ENCODE measurements around the gene C9orf85. TPM values are rescaled to one million over a fixed set of nuclear protein-coding genes. Genes with fewer than 3 reads are reported as not detected.

C9orf85 gene
- polyA plus RNA-seq, 1 donor from 2014 or later: 20.3 TPM

DNA sequence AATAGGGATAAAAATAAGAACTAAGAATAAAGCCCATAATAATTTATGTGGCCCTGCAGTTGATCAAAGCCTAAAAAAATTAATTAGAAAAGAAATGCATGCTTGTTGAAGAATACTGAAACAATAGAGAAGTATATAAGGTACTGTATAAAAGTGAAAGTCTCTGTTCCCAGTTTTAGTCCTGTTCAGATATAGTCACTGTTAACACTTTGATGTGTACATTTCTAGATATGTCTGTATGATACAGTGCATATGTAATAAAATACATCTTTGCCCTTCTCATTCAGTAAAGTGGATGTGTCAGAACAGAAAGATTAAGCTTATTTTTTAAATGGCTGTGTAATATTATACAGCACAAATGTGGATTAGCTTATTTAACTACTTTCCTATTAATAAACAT is 4.1 kb downstream of the C9orf85 start:
- Histone ChIP-seq H3K79me2 (replicated peaks; ENCODE audit: insufficient read depth, low read length) (peaks cover 51% of the 10 kb centered on the region), H3F3A (ENCODE audit: insufficient read depth, low read length, poor library complexity, severe bottlenecking) (no peaks in the 10 kb centered on the region), H3K27me3 (ENCODE audit: insufficient read depth, low read depth, low read length) (no peaks in the 10 kb centered on the region)

DNA sequence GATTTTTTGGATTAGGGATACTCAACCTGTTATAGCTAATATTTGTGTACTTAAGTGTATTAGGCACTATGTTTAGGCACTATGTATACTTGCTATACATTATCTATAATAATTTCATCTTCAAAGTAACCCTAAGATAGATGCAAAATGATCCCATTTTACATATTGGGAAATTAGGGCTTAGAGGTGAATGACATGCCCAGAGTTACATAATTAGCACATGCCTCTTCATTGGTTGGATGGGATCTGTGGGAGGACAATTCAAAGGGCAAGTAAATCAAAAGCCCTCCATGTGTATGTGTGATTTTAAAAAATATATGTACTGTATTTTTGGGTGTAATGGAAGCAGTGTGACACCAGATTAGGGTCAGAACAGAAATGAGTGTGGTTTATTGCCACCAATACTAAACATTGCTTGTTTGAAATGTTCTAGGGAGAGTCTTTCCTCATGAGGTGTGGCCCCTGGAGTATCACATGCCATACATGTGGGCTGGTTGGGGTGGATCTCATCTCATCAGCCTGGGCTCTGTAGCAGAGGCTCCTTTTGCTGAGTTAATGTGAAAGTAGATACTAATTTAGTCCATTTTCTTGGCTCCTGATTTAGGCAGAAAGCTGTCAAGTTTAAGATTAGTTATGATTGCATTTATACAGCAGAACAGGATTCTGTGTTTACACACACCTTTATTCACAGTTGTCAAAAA is 5.5 kb downstream of the C9orf85 start:
- Histone ChIP-seq H3K9me2 (ENCODE audit: insufficient read depth, low read length) (no peaks in the 10 kb centered on the region), H3K36me3 (ENCODE audit: insufficient read depth, low read length) (no peaks in the 10 kb centered on the region), H3K27ac (ENCODE audit: low read length) (no peak overlapping the region), H3K4me3 (ENCODE audit: low read length) (no peak overlapping the region), H3K9me3 (ENCODE audit: low read length) (no peaks in the 10 kb centered on the region), H3K79me2 (replicated peaks; ENCODE audit: insufficient read depth, low read length) (peaks cover 51% of the 10 kb centered on the region), H3K4me2 (ENCODE audit: low read length) (no peak overlapping the region), H3F3A (ENCODE audit: insufficient read depth, low read length, poor library complexity, severe bottlenecking) (no peaks in the 10 kb centered on the region), H3K27me3 (ENCODE audit: insufficient read depth, low read depth, low read length) (no peaks in the 10 kb centered on the region), H2AFZ (ENCODE audit: low read depth, low read length) (no peak overlapping the region), H4K20me1 (ENCODE audit: insufficient read depth) (no peaks in the 10 kb centered on the region), H3K9ac (ENCODE audit: low read length) (no peak overlapping the region)
- TF ChIP-seq, protein P1, sequence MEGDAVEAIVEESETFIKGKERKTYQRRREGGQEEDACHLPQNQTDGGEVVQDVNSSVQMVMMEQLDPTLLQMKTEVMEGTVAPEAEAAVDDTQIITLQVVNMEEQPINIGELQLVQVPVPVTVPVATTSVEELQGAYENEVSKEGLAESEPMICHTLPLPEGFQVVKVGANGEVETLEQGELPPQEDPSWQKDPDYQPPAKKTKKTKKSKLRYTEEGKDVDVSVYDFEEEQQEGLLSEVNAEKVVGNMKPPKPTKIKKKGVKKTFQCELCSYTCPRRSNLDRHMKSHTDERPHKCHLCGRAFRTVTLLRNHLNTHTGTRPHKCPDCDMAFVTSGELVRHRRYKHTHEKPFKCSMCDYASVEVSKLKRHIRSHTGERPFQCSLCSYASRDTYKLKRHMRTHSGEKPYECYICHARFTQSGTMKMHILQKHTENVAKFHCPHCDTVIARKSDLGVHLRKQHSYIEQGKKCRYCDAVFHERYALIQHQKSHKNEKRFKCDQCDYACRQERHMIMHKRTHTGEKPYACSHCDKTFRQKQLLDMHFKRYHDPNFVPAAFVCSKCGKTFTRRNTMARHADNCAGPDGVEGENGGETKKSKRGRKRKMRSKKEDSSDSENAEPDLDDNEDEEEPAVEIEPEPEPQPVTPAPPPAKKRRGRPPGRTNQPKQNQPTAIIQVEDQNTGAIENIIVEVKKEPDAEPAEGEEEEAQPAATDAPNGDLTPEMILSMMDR (IDR thresholded peaks at IDR 0.05; ENCODE audit: poor library complexity, severe bottlenecking): no peak
- TF ChIP-seq SMC3 (conservative IDR thresholded peaks at IDR 0.05; ENCODE audit: poor library complexity) (no peak), EZH2 (IDR thresholded peaks at IDR 0.05; ENCODE audit: borderline replicate concordance, insufficient read depth, low read length, poor library complexity, severe bottlenecking) (no peak), MXI1 (conservative IDR thresholded peaks at IDR 0.05; ENCODE audit: poor library complexity, severe bottlenecking) (no peak), TAF1 (IDR thresholded peaks at IDR 0.05; ENCODE audit: low read depth) (no peak), EP300 (conservative IDR thresholded peaks at IDR 0.05; ENCODE audit: poor library complexity, severe bottlenecking) (no peak), POLR2AphosphoS5 (IDR thresholded peaks at IDR 0.05) (no peak), RAD21 (conservative IDR thresholded peaks at IDR 0.05) (no peak)
- TF ChIP-seq, protein P2, sequence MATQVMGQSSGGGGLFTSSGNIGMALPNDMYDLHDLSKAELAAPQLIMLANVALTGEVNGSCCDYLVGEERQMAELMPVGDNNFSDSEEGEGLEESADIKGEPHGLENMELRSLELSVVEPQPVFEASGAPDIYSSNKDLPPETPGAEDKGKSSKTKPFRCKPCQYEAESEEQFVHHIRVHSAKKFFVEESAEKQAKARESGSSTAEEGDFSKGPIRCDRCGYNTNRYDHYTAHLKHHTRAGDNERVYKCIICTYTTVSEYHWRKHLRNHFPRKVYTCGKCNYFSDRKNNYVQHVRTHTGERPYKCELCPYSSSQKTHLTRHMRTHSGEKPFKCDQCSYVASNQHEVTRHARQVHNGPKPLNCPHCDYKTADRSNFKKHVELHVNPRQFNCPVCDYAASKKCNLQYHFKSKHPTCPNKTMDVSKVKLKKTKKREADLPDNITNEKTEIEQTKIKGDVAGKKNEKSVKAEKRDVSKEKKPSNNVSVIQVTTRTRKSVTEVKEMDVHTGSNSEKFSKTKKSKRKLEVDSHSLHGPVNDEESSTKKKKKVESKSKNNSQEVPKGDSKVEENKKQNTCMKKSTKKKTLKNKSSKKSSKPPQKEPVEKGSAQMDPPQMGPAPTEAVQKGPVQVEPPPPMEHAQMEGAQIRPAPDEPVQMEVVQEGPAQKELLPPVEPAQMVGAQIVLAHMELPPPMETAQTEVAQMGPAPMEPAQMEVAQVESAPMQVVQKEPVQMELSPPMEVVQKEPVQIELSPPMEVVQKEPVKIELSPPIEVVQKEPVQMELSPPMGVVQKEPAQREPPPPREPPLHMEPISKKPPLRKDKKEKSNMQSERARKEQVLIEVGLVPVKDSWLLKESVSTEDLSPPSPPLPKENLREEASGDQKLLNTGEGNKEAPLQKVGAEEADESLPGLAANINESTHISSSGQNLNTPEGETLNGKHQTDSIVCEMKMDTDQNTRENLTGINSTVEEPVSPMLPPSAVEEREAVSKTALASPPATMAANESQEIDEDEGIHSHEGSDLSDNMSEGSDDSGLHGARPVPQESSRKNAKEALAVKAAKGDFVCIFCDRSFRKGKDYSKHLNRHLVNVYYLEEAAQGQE (IDR thresholded peaks at IDR 0.05; ENCODE audit: borderline replicate concordance): no peak

More for the DNA sequence above, 4.1 kb downstream of the C9orf85 start:
- no peaks in the 10 kb centered on the region for H3K9me2 ChIP-seq (ENCODE audit: insufficient read depth, low read length)
- H3K4me3 ChIP-seq (ENCODE audit: low read length): no peak overlapping the region
- H2AFZ ChIP-seq (ENCODE audit: low read depth, low read length): no peak overlapping the region
- no peak overlapping the region for H3K9ac ChIP-seq (ENCODE audit: low read length)
- no peak overlapping the region for H3K4me2 ChIP-seq (ENCODE audit: low read length)
- no peaks in the 10 kb centered on the region for H4K20me1 ChIP-seq (ENCODE audit: insufficient read depth)
- no peaks in the 10 kb centered on the region for H3K9me3 ChIP-seq (ENCODE audit: low read length)
- no peak overlapping the region for H3K27ac ChIP-seq (ENCODE audit: low read length)
- TF ChIP-seq, protein P1 (IDR thresholded peaks at IDR 0.05; ENCODE audit: poor library complexity, severe bottlenecking): no peak
- no peak for TF ChIP-seq EZH2 (IDR thresholded peaks at IDR 0.05; ENCODE audit: borderline replicate concordance, insufficient read depth, low read length, poor library complexity, severe bottlenecking)
- no peak for TF ChIP-seq RAD21 (conservative IDR thresholded peaks at IDR 0.05)
- no peak for TF ChIP-seq TAF1 (IDR thresholded peaks at IDR 0.05; ENCODE audit: low read depth)
- TF ChIP-seq POLR2AphosphoS5 (IDR thresholded peaks at IDR 0.05): no peak
- TF ChIP-seq SMC3 (conservative IDR thresholded peaks at IDR 0.05; ENCODE audit: poor library complexity): no peak
- TF ChIP-seq, protein P2 (IDR thresholded peaks at IDR 0.05; ENCODE audit: borderline replicate concordance): no peak
- TF ChIP-seq MXI1 (conservative IDR thresholded peaks at IDR 0.05; ENCODE audit: poor library complexity, severe bottlenecking): no peak
- TF ChIP-seq EP300 (conservative IDR thresholded peaks at IDR 0.05; ENCODE audit: poor library complexity, severe bottlenecking): no peak
- H3K36me3 ChIP-seq (ENCODE audit: insufficient read depth, low read length): no peaks in the 10 kb centered on the region

Data from neural cell (in vitro differentiated cells).